Neuron (in vitro differentiated cells): ENCODE measurements around the gene BEND5.

Experiments used
- H2AFZ ChIP-seq: one replicate; pipeline ENCODE4 v1.6.1; 2013; ENCODE audit warnings: low read depth, mild to moderate bottlenecking, inconsistent platforms, low read length, moderate library complexity
- H3K27me3 ChIP-seq: one replicate; pipeline ENCODE4 v1.6.1; 2013; ENCODE audit warnings: low read length; ENCODE audit not compliant: insufficient read depth
- H3K36me3 ChIP-seq: one replicate; pipeline ENCODE4 v1.6.1; 2013; ENCODE audit warnings: low read length; ENCODE audit not compliant: insufficient read depth
- H3K4me1 ChIP-seq: one replicate; pipeline ENCODE4 v1.6.1; 2013; ENCODE audit warnings: low read length; ENCODE audit not compliant: insufficient read depth
- H3K4me3 ChIP-seq: 2 replicates; pipeline ENCODE4 v1.5.1; 2013; ENCODE audit warnings: mild to moderate bottlenecking, low read length, moderate library complexity
- H3K9me3 ChIP-seq: one replicate; pipeline ENCODE4 v1.6.1; 2013; ENCODE audit warnings: low read length

BEND5 gene

DNA sequence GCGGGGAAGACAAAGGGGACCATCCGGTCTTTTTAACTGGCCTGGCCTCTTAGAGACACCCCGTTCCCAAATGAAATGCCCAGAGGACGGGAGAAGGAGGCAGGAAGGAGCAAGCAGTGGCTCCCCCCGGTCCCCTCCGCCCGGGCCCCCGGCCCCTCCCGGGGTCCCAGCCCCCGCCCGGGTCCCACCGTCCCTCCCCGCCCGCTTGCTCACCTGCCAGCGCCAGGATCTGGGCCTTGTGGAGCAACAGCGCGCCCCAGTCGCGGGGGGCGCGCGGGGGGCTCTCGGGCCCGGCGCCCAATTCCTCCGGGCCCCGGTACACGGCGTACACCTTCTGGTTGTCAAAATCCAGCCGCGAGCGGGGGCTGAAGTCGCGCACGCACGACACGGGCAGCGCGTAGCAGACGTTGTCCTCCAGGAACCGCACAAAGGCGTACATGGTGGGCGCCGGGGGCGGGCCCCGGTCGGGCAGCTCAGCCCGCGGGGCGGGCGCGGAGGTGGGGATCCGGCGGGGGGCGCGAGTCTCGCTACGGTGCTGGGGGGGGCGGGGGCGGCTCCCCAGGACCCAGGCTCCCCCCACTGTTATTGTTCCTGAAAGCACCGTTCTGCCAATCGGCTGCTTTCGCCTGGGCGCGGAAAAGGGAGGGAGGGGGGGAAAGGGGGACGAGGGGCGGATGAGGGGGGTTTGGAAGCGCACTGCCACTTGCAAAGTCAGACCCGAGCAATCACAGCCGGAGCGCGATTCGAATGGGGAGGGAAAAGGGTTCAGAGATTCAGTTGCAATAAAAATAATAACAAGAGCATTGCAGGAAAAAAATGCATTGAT is at the start of gene BEND5:
TSS of gene BEND5 (minus strand) at position 499 of the 826 bp plus-strand sequence. CDS start at position 439, 60 bp downstream.
- peaks cover 28% of the 10 kb centered on the region for H3K36me3 ChIP-seq

DNA sequence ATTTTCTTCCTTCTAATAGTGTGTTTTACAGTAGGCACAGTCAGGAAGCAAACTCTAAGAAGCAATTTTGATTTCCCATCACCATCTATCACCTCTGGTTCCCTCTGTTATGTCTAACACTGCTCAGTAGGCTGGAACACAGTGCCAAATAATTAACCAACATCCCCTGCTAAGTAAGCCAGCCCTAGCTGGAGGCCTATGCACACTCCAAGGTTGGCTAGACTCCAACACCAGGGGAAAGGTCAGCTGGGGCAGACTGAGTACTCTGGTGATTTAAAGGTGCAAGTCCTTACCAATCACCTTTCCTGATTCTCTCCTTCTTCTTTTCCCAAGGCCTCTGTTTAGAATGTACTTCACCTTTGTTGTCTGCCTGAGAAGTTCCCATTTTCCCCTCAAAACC is 46.5 kb upstream of the BEND5 start:
- no peaks in the 10 kb centered on the region for H3K27me3 ChIP-seq
- H3K4me3 ChIP-seq: no peak overlapping the region
- no peaks in the 10 kb centered on the region for H3K4me1 ChIP-seq
- H3K36me3 ChIP-seq: no peaks in the 10 kb centered on the region
- no peaks in the 10 kb centered on the region for H3K9me3 ChIP-seq
- H2AFZ ChIP-seq: no peak overlapping the region

More for the DNA sequence above, at the start of gene BEND5:
- peak within 1 kb of the TSS; percentile 97 for H3K4me3 ChIP-seq
- peak within 1 kb of the TSS; percentile 91 for H2AFZ ChIP-seq
- no peaks in the 10 kb centered on the region for H3K9me3 ChIP-seq
- peaks cover 17% of the 10 kb centered on the region for H3K4me1 ChIP-seq
- H3K27me3 ChIP-seq: no peaks in the 10 kb centered on the region

- Histone ChIP-seq H3K36me3 (no peaks in the 10 kb centered on the region), H3K4me1 (no peaks in the 10 kb centered on the region), H2AFZ (no peak overlapping the region), H3K4me3 (no peak overlapping the region), H3K9me3 (no peaks in the 10 kb centered on the region), H3K27me3 (no peaks in the 10 kb centered on the region)
Observed at GRCh38 chr1:48820491-48820890, 43.8 kb upstream of the BEND5 start.

- Histone ChIP-seq H2AFZ (no peak overlapping the region), H3K36me3 (no peaks in the 10 kb centered on the region), H3K9me3 (no peaks in the 10 kb centered on the region), H3K27me3 (no peaks in the 10 kb centered on the region), H3K4me3 (no peak overlapping the region), H3K4me1 (no peaks in the 10 kb centered on the region)
Observed at GRCh38 chr1:48817505-48818114, 40.9 kb upstream of the BEND5 start.

GRCh38 chr1:48810740-48811139 is 34.0 kb upstream of the BEND5 start:
- Histone ChIP-seq H3K4me3 (no peak overlapping the region), H2AFZ (no peak overlapping the region), H3K27me3 (peaks cover 3% of the 10 kb centered on the region)

DNA sequence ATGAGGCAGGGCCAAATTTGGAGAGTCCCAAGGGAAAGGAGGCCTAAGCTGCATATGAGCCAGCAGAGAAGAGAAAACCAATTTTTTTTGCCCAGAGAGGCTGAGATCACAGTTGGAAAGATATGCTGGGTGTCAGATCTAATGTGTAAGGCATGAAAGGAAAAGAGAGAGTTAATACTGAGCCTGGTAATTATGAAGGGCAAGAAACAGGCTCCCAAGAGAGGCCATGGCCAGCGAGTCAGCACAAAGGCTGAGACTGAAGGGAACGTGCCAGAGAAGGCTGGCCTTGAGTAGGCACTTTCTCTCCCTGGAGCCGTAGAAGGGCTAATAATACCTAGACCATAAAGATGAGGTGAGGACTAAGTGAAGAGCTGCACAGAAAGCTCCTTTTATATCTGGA is 31.8 kb upstream of the BEND5 start:
- no peak overlapping the region for H3K4me3 ChIP-seq
- no peaks in the 10 kb centered on the region for H3K36me3 ChIP-seq
- H3K9me3 ChIP-seq: no peaks in the 10 kb centered on the region
- H3K4me1 ChIP-seq: peaks cover 6% of the 10 kb centered on the region
- peaks cover 3% of the 10 kb centered on the region for H3K27me3 ChIP-seq
- no peak overlapping the region for H2AFZ ChIP-seq

More at GRCh38 chr1:48810740-48811139, 34.0 kb upstream of the BEND5 start:
- H3K9me3 ChIP-seq: no peaks in the 10 kb centered on the region
- H3K36me3 ChIP-seq: no peaks in the 10 kb centered on the region
- H3K4me1 ChIP-seq: peaks cover 6% of the 10 kb centered on the region

GRCh38 chr1:48807554-48808260 is 31.0 kb upstream of the BEND5 start:
- peaks cover 6% of the 10 kb centered on the region for H3K4me1 ChIP-seq
- no peak overlapping the region for H3K4me3 ChIP-seq
- no peaks in the 10 kb centered on the region for H3K36me3 ChIP-seq
- peaks cover 3% of the 10 kb centered on the region for H3K27me3 ChIP-seq
- no peak overlapping the region for H2AFZ ChIP-seq
- no peaks in the 10 kb centered on the region for H3K9me3 ChIP-seq

DNA sequence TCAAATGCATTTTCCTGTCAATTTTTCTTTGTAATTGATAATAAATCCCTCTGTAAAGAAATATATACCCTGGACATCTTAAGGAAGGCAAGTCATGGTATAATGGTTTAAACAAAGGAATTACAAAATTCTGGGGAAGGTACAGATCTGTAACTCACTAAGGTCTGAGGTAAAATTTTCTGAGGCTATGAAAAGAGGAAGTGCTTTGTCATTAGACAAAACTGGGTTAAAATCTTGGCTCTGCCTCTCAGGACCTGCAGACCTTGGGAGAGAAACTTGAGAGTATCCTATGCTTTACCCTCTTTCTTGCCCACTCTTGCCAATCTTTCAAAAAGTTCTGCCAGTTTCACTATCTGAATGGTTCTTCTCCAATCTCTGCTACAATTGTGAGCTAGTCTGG is 26.8 kb upstream of the BEND5 start:
- peaks cover 6% of the 10 kb centered on the region for H3K4me1 ChIP-seq
- H3K27me3 ChIP-seq: no peaks in the 10 kb centered on the region
- no peak overlapping the region for H3K4me3 ChIP-seq
- no peaks in the 10 kb centered on the region for H3K36me3 ChIP-seq
- H2AFZ ChIP-seq: no peak overlapping the region
- no peaks in the 10 kb centered on the region for H3K9me3 ChIP-seq

GRCh38 chr1:48794816-48795215 is 18.1 kb upstream of the BEND5 start:
- Histone ChIP-seq H3K4me3 (no peak overlapping the region), H2AFZ (no peak overlapping the region), H3K9me3 (no peaks in the 10 kb centered on the region), H3K4me1 (no peaks in the 10 kb centered on the region), H3K36me3 (no peaks in the 10 kb centered on the region), H3K27me3 (no peaks in the 10 kb centered on the region)

GRCh38 chr1:48793863-48794262 is 17.2 kb upstream of the BEND5 start:
- H3K27me3 ChIP-seq: no peaks in the 10 kb centered on the region

DNA sequence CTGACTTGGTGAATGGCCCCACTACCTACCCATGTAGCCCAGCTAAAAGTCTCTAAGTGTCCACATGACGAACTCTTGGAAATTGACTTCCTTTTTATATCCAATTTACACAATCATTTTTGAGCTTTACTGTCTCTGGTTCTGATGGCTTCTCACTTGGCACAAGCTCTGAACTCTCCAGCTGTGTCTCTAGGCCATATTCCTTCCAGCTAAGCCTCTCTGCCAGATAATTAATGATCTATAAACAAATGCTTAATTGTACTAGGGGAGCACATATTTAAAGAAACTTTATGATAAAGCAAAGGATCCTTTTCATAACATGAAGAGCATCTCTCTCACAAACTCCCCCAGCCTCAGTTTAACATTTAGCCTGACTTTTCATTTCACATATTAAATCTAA is 16.3 kb upstream of the BEND5 start:
- no peak overlapping the region for H2AFZ ChIP-seq
- H3K36me3 ChIP-seq: no peaks in the 10 kb centered on the region
- H3K4me3 ChIP-seq: no peak overlapping the region
- H3K9me3 ChIP-seq: no peaks in the 10 kb centered on the region
- no peaks in the 10 kb centered on the region for H3K4me1 ChIP-seq
- H3K27me3 ChIP-seq: no peaks in the 10 kb centered on the region

More at GRCh38 chr1:48793863-48794262, 17.2 kb upstream of the BEND5 start:
- no peak overlapping the region for H3K4me3 ChIP-seq
- no peaks in the 10 kb centered on the region for H3K36me3 ChIP-seq
- no peaks in the 10 kb centered on the region for H3K9me3 ChIP-seq
- no peaks in the 10 kb centered on the region for H3K4me1 ChIP-seq
- H2AFZ ChIP-seq: no peak overlapping the region

- Histone ChIP-seq H2AFZ (no peak overlapping the region), H3K36me3 (no peaks in the 10 kb centered on the region), H3K4me3 (no peak overlapping the region), H3K27me3 (no peaks in the 10 kb centered on the region), H3K4me1 (no peaks in the 10 kb centered on the region), H3K9me3 (no peaks in the 10 kb centered on the region)
Observed at GRCh38 chr1:48790397-48790796, 13.7 kb upstream of the BEND5 start.

DNA sequence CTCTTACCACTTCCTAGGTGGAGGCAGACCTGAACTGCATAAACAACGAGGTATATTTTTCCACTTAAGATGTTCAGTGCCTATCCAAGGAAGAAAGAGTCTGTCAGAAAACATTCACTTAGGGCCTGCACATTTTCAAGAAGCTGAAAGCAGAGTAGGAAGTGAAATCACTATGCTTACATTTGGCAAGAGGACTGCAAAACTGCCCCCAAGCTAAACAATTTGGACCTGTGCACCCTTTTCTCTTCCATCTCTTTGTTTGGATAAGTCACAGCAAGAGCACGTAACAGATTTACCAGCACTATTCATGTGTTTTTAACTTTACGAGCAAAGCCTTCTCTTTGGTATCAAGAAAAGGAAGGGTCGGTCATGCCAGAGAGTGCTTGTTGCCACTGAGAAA is 13.2 kb upstream of the BEND5 start:
- H3K4me3 ChIP-seq: no peak overlapping the region
- H3K4me1 ChIP-seq: no peaks in the 10 kb centered on the region
- no peaks in the 10 kb centered on the region for H3K27me3 ChIP-seq
- H2AFZ ChIP-seq: no peak overlapping the region
- no peaks in the 10 kb centered on the region for H3K36me3 ChIP-seq
- no peaks in the 10 kb centered on the region for H3K9me3 ChIP-seq
